ENCODE measurements around the gene ATF6.

ATF6 gene

DNA sequence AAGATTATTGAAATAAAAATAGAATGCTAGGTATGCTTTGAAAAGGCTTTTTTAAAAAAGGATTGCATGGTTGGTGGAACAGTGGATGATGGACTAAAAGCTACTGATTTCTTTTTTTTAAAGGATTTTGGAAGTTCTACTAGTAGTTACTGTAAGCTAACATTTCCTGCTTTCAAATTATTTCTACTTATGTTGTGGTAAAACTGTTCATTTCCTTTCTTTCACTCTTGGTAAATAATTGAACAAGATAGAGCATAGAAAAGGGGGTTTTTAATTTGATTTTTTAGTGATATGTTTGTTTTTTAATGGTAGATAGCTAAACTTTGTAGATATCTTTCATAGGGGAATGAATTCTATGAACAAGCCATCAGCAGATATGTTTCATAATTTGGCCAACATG, 153.1 kb downstream of the ATF6 start:
- TF ChIP-seq CTCF (IDR thresholded peaks at IDR 0.05; ENCODE audit: low read depth, low read length, poor library complexity, severe bottlenecking): no peak
- no peak for TF ChIP-seq EZH2phosphoT487 (IDR thresholded peaks at IDR 0.05; ENCODE audit: borderline replicate concordance, low read length)

DNA sequence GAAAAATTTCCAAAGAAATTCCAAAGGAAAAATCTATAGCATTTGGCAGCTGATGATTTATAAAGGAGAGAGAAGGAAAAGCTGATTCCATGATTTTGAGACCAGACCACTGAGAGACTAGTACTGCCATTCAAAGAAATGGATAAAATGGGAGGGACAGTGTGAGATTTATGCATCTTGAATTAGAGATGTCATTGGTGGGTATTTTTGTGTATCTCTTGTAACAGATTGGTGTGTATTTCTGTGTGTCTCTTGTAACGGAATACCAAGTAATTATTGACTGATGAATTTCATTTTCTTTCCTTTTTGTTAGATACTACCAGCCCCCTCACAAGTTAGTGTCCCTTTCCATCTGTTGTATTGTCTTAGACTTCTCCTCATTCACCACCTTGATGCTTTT, 155.4 kb downstream of the ATF6 start:
- Histone ChIP-seq H3K9me3 (ENCODE audit: control insufficient read depth, insufficient read depth, low read length) (no peaks in the 10 kb centered on the region), H3K4me3 (ENCODE audit: low read length) (no peak overlapping the region), H3K27me3 (ENCODE audit: control insufficient read depth, low read length) (no peaks in the 10 kb centered on the region), H3K4me2 (ENCODE audit: low read length) (no peak overlapping the region), H3K4me1 (ENCODE audit: control insufficient read depth, low read length) (no peaks in the 10 kb centered on the region), H3F3A (ENCODE audit: control insufficient read depth, insufficient read depth) (no peaks in the 10 kb centered on the region), H3K36me3 (ENCODE audit: control insufficient read depth, low read length) (peaks cover 4% of the 10 kb centered on the region; the same call in 1 of the 2 replicates), H3K9me2 (replicated peaks; ENCODE audit: control insufficient read depth, low read length) (no peaks in the 10 kb centered on the region), H4K20me1 (ENCODE audit: control insufficient read depth, insufficient read depth, low read depth, low read length) (no peaks in the 10 kb centered on the region), H3K27ac (ENCODE audit: low read depth, low read length) (no peak overlapping the region), H3K79me2 (ENCODE audit: control insufficient read depth, low read length) (no peaks in the 10 kb centered on the region)
- TF ChIP-seq CTCF (IDR thresholded peaks at IDR 0.05; ENCODE audit: low read depth, low read length, poor library complexity, severe bottlenecking) (no peak), EZH2phosphoT487 (IDR thresholded peaks at IDR 0.05; ENCODE audit: borderline replicate concordance, low read length) (no peak)

More for the DNA sequence above, 153.1 kb downstream of the ATF6 start:
- H3K4me1 ChIP-seq (ENCODE audit: control insufficient read depth, low read length): no peaks in the 10 kb centered on the region
- H3K27ac ChIP-seq (ENCODE audit: low read depth, low read length): no peak overlapping the region
- H3K27me3 ChIP-seq (ENCODE audit: control insufficient read depth, low read length): no peaks in the 10 kb centered on the region
- H4K20me1 ChIP-seq (ENCODE audit: control insufficient read depth, insufficient read depth, low read depth, low read length): no peaks in the 10 kb centered on the region
- H3K9me3 ChIP-seq (ENCODE audit: control insufficient read depth, insufficient read depth, low read length): no peaks in the 10 kb centered on the region
- H3K9me2 ChIP-seq (replicated peaks; ENCODE audit: control insufficient read depth, low read length): no peaks in the 10 kb centered on the region
- H3K79me2 ChIP-seq (ENCODE audit: control insufficient read depth, low read length): no peaks in the 10 kb centered on the region
- no peaks in the 10 kb centered on the region for H3F3A ChIP-seq (ENCODE audit: control insufficient read depth, insufficient read depth)
- peaks cover 16% of the 10 kb centered on the region for H3K36me3 ChIP-seq (ENCODE audit: control insufficient read depth, low read length)
- no peak overlapping the region for H3K4me2 ChIP-seq (ENCODE audit: low read length)
- no peak overlapping the region for H3K4me3 ChIP-seq (ENCODE audit: low read length)

GRCh38 chr1:161921990-161922389, 155.9 kb downstream of the ATF6 start:
- Histone ChIP-seq H3K27me3 (ENCODE audit: control insufficient read depth, low read length) (no peaks in the 10 kb centered on the region), H3F3A (ENCODE audit: control insufficient read depth, insufficient read depth) (no peaks in the 10 kb centered on the region), H3K4me1 (ENCODE audit: control insufficient read depth, low read length) (no peaks in the 10 kb centered on the region), H3K4me2 (ENCODE audit: low read length) (no peak overlapping the region), H3K9me2 (replicated peaks; ENCODE audit: control insufficient read depth, low read length) (no peaks in the 10 kb centered on the region), H3K27ac (ENCODE audit: low read depth, low read length) (no peak overlapping the region), H3K36me3 (ENCODE audit: control insufficient read depth, low read length) (peaks cover under 1% of the 10 kb centered on the region; the same call in 1 of the 2 replicates), H3K9me3 (ENCODE audit: control insufficient read depth, insufficient read depth, low read length) (no peaks in the 10 kb centered on the region), H3K4me3 (ENCODE audit: low read length) (no peak overlapping the region), H3K79me2 (ENCODE audit: control insufficient read depth, low read length) (no peaks in the 10 kb centered on the region), H4K20me1 (ENCODE audit: control insufficient read depth, insufficient read depth, low read depth, low read length) (no peaks in the 10 kb centered on the region)
- TF ChIP-seq CTCF (IDR thresholded peaks at IDR 0.05; ENCODE audit: low read depth, low read length, poor library complexity, severe bottlenecking) (no peak), EZH2phosphoT487 (IDR thresholded peaks at IDR 0.05; ENCODE audit: borderline replicate concordance, low read length) (no peak)

All from DOHH2 (cell line).